Activated CD4-positive, alpha-beta T cell treated with anti-CD3 and anti-CD28 coated beads for 4 hours (primary cell): ENCODE data around the gene DENND5B.
"Not testable (repeated sequence)": the region's sequence is repeated elsewhere in the genome, so short reads cannot be mapped to it uniquely, and the experiment has no call there.

Source experiments
- DNase-seq, 2 donors: peaks; one replicate each; pipeline ENCODE4 v3.0.0-alpha.2; 2020

Gene DENND5B

DNA sequence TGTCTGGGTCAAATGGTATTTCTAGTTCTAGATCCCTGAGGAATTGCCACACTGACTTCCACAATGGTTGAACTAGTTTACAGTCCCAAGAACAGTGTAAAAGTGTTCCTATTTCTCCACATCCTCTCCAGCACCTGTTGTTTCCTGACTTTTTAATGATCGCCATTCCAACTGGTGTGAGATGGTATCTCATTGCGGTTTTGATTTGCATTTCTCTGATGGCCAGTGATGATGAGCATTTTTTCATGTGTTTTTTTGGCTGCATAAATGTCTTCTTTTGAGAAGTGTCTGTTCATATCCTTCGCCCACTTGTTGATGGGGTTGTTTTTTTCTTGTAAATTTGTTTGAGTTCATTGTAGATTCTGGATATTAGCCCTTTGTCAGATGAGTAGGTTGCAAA is 40.3 kb downstream of the DENND5B start:
- DNase-seq = not testable (repeated sequence)

GRCh38 chr12:31536672-31537071 is 54.3 kb downstream of the DENND5B start:
- no peak for DNase-seq

DNA sequence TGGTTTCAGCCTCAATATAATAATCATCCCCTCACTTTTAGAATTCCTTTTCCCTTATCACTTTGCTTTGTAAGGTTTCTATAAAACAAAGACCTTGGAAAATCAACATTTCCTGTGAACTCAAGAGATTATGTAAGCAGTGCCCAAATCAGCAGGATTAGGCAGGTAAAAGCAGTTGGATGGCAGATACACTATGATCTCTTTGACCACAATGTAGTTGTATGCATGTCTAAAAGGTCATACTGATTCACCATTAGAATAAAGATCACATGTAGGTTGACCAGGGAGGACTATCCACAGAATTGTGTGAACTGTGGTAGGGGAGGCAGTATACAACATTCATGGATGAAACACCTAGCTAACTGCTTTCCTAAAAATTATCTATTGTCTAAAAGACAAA is 57.5 kb downstream of the DENND5B start:
- DNase-seq = no peak

GRCh38 chr12:31531893-31532292 is 59.0 kb downstream of the DENND5B start:
- no peak for DNase-seq

DNA sequence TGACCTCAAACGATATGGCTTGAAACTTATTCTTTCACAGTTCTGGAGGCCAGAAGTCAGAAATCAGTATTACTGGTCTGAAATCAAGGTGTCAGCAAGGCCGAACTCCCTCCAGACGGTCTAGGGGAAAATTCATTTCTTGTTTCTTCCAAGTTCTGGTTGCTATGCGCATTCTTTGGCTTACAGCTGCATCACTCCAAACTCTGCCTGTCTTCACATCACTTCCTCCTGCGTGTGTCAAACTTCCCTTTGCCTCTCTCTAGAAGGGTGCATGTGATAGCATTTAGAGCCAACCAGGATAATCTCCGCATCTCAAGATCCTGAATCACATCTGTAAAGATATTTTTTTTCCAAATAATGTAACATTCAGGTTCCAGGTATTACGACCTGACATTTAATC is 62.8 kb downstream of the DENND5B start:
- no peak for DNase-seq

DNA sequence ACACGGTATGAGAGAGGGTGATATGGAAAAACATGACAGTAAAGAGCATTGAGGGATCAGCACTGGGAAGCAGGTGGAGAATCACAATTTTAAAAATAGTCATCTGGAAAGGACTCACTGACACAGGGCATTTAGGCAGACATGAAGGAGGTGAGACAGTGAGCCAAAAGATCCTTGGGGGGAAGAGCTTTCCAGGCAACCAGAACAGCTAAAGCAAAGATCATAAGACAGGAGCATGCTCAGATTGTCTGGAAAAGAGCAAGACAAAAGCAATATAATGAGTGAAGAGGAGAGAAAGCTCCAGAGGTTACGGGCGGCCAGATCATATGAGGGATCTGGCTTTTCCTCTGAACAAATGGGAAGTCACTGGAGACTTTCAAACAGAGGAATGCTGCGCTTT is 63.9 kb downstream of the DENND5B start:
- no peak for DNase-seq

GRCh38 chr12:31526158-31526546 is 64.8 kb downstream of the DENND5B start:
- no peak for DNase-seq

- no peak for DNase-seq
Measured at GRCh38 chr12:31525496-31526157, 65.3 kb downstream of the DENND5B start.

DNA sequence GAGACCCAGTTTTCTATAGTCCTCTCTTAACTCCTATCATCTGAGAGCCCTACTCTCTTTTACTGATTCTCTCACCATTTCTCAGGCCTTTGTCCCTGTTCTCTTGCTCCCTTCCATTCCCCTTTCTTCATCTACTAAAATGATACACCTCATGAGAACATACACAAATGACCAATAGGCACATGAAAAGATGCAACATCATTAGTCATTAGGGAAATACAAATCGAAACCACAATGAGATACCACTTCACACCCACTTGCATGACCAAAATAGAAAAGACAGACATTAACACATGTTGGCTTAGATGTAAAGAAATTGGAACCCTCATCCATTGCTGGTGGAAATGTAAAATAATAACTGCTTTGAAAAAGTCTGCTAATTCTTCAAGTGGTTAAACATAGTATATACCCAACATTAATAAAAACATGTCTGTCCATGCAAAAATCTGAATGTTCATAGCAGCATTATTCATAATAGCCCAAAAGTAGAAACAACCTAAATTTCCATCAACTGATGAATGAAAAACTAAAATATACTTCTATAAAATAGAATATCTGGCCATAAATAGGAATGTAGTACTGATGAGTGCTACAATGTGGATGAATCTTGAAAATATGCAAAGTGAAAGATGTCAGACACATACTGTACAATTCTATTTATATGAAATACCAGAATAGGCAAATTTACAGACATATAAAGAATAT is 66.0 kb downstream of the DENND5B start:
- DNase-seq = no peak

DNA sequence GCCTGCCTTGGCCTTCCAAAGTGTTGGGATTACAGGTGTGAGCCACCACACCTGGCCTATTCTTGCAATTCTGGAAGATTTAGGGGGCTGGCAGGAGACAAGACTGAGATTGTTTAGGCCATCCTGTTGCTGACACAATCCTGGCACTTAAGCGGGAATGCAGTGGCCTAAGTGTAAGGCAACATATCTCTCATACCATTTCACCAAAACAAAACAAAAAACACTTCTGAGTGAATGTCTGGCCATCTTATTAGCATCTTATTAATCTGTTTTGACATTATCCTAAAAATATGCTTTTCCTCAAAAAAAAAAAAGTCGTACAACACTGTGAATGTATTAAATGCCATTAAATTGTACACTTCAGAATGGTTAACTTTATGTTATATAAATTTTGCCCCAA is 67.6 kb downstream of the DENND5B start:
- DNase-seq = no peak

GRCh38 chr12:31522607-31523006 is 68.3 kb downstream of the DENND5B start:
- DNase-seq = no peak

DNA sequence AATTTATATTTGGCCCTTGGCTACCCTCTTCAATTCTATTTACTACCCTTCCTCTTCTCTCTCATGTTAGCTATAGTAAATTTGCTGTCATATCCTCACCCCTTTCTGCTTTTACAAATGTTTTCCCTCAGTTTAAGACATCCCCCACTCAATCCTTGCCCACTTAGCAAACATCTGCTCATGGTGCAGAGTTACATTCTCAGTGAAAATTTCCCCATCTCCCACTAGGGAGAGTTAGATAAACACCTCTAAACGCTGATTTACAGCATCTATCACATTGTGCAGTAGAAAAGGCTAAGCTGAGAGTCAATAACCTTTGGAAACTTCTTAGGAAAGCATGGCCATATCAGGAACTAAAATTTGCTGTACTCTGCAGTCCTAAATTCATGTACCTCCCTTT is 69.0 kb downstream of the DENND5B start:
- no peak for DNase-seq

DNA sequence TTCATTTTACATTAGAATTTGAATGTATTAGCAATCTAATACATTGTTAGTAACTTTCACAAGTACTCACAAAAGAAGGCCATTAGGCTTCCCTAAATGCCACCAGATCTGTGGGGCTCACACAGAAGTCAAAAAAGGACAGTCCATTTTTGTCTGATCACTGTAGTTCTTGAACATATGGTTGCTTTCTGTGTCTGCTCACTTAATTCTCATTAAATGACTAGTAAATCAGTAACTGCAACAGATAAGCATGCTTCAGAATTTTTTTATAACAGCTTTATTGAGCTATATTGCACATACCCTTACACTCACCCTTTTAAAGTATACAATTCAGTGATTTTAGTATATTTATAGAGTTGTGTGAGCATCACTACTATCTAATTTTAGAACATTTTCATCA is 71.4 kb downstream of the DENND5B start:
- DNase-seq = no peak

- no peak for DNase-seq
Measured at GRCh38 chr12:31518680-31519227, 72.2 kb downstream of the DENND5B start.

DNA sequence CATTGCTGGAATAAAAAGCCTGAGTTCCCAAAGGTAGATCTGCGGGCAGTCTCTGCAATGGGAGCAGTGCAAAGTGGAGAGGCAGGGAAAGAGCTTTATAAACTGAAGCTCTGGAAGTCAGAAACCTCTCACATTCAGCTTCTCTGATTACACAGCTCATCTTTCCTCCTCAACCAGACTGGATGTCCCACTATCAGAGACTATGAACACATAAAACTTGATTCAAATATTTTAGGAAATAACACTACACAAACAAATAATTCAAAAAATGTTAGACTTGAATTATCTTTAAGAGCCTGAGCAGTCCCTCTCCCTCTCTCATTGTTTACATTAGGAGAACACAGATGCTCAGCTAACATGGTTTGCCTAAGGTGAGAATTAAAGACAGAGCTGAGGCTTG is 72.9 kb downstream of the DENND5B start:
- no peak for DNase-seq

DNA sequence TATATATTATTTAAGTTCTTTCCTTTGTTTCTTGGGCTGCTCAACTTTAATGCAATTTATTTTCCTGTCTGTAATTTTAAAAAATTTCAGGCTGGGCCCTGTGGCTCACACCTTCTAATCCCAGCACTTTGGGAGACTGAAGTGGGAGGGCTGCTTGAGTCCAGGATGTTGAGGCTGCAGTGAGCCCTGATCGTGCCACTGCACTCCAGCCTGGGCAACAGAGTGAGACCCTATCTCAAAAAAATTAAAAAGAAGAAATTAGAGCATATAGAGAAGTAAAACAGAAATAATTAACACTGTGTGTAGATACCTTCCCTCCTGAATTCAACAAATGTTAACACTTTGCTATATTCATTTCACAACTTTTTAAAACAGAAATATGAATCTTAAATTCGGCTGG is 74.2 kb downstream of the DENND5B start:
- no peak for DNase-seq

GRCh38 chr12:31514912-31515311 is 76.0 kb downstream of the DENND5B start:
- DNase-seq = no peak

- no peak for DNase-seq
Measured at GRCh38 chr12:31510034-31510433, 80.9 kb downstream of the DENND5B start.

GRCh38 chr12:31508436-31509150 is 82.3 kb downstream of the DENND5B start:
- no peak for DNase-seq

- no peak for DNase-seq
Measured at GRCh38 chr12:31507966-31508365, 83.0 kb downstream of the DENND5B start.

DNA sequence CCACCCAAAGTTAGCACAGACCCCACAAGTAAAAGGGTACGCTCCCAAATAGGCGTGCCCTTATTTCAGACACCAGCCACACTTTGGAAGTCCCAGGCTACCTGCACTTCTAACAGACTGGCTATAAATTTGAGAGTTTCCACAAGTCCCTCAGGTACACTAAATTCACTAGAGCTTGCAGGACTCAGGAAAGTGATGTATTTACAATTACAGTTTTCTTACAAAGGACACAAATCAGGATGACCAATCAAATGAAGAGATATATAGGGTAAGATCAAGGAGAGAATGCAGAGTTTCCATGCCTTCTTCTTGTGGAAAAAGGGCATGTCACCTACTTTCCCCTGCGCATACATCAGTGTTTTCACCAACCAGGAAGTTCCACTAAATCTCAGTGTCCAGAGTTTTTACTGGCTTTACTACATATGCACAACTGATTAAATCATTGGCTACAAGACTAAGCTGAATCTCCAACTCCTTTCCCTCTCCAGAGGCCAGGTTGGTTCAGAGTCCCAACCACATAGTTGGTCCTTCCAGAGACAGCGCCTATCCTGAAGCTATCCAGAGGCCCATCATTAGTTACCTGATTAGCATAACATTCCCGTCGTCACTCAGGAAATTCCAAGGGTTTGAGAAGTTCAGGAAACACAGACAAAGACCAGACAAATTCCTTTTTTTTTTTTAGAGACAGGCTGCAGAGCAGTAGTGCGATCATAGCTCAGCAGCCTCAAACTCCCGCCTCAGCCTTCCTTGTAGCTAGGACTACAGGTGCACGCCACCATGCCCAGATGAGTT is 84.2 kb downstream of the DENND5B start:
- DNase-seq = no peak

GRCh38 chr12:31504625-31505222 is 86.2 kb downstream of the DENND5B start:
- no peak for DNase-seq

- not testable (repeated sequence) for DNase-seq
Measured at GRCh38 chr12:31501014-31501413, 89.9 kb downstream of the DENND5B start.
